Measurements from ENCODE around the gene IRF2BPL. TPM values are rescaled to one million over a fixed set of nuclear protein-coding genes. Genes with fewer than 3 reads are reported as not detected.

Gene IRF2BPL
- total RNA-seq, 2 experiments from 2014 or later, result 34.5 to 35.6 TPM

- Mint-ChIP-seq H3K4me3 (peak overlapping the region; percentile 93), H3K27ac (peak overlapping the region; percentile 94), H3K27me3 (ENCODE audit: low read depth) (no peaks in the 10 kb centered on the region), H3K9me3 (ENCODE audit: insufficient read depth) (no peaks in the 10 kb centered on the region), H3K36me3 (ENCODE audit: low read depth) (peaks cover 24% of the 10 kb centered on the region), H3K4me1 (ENCODE audit: low read depth) (peaks cover 70% of the 10 kb centered on the region)
- DNase-seq, result no peak
- ChIA-PET CTCF (interaction anchor here (0.9 to 3.0 kb wide), 10 partner anchors 9 to 157 kb away, joined by 3 to 16 read pairs (median 5); no protein-coding TSS in a partner anchor), POLR2A (interaction anchor here (0.6 to 8.2 kb wide), 7 partner anchors 7 to 114 kb away, joined by 3 to 107 read pairs (median 6); no protein-coding TSS in a partner anchor)
- ATAC-seq, result no peak
These were observed 4.0 kb upstream of the IRF2BPL start for GRCh38 chr14:77032491-77032843.

- Mint-ChIP-seq H3K4me1 (ENCODE audit: low read depth) (peaks cover 64% of the 10 kb centered on the region), H3K9me3 (ENCODE audit: insufficient read depth) (no peaks in the 10 kb centered on the region), H3K27ac (peak overlapping the region; percentile 94), H3K4me3 (peak overlapping the region; percentile 93), H3K27me3 (ENCODE audit: low read depth) (no peaks in the 10 kb centered on the region), H3K36me3 (ENCODE audit: low read depth) (peaks cover 24% of the 10 kb centered on the region)
- POLR2A ChIA-PET, result interaction anchor here (0.6 to 8.2 kb wide), 9 partner anchors 8 to 113 kb away, joined by 3 to 107 read pairs (median 5); no protein-coding TSS in a partner anchor
- CTCF ChIA-PET, result interaction anchor here (0.9 to 3.0 kb wide), 10 partner anchors 9 to 156 kb away, joined by 3 to 16 read pairs (median 5); no protein-coding TSS in a partner anchor
- DNase-seq (no peak), ATAC-seq (no peak)
These were observed 3.4 kb upstream of the IRF2BPL start for GRCh38 chr14:77031759-77032490.

DNA sequence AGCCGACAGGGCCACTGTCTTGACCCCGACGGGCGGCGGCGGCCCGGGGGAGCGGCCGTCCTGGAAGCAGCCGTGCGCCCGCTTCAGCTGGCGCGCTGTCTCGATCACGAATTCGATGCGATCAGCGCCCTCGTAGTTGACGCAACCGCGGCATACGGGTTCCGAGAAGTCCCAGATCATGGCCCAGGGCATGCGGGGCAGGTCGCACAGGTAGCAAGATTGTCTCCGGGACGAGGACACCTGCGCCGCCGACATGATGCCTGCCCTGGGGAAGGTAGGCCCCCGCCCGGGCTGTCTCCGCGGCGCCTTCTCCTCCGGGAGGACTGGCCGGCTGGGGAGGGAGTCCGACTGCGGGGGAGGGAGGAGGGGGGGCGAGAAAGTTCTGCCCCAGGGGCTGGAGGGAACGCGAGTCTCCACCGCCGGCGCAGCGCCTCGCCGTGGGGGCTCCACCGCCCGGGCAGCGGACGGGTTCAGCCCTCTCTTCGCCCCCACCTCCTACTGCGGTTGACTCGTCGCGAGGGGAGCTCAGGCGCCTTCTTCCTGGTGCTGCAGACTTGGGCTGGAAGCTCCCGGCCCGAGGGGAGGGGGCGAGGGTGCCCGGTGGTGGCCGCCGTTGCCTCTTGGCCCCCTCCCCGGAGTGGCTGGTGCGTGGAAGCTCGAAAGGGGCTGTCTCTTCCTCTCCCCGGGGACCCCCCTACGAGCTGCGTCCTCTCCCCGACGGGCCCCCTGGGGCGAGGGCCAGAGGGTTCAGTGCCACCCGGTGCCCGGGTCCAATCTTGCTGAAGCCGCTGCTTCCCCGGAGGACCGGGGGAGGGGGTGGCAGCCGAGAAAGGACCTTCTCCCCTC, 747 bp downstream of the IRF2BPL start:
- DNase-seq (peak; percentile 75), ATAC-seq (peak; percentile 31)
- H3K27me3 Mint-ChIP-seq (ENCODE audit: low read depth), result no peaks in the 10 kb centered on the region
- H3K4me1 Mint-ChIP-seq (ENCODE audit: low read depth), result peaks cover 65% of the 10 kb centered on the region
- H3K27ac Mint-ChIP-seq, result peak overlapping the region; percentile 88
- ChIA-PET CTCF (interaction anchor here (0.7 to 3.1 kb wide), 17 partner anchors 12 to 152 kb away, joined by 3 to 30 read pairs (median 5); no protein-coding TSS in a partner anchor), POLR2A (interaction anchor here (0.6 to 8.2 kb wide), 15 partner anchors 12 to 216 kb away, joined by 3 to 107 read pairs (median 4); partner anchors contain the start of gene ANGEL1)
- H3K4me3 Mint-ChIP-seq, result peak overlapping the region; percentile 94
- peaks cover 52% of the 10 kb centered on the region for H3K36me3 Mint-ChIP-seq (ENCODE audit: low read depth)
- H3K9me3 Mint-ChIP-seq (ENCODE audit: insufficient read depth), result no peaks in the 10 kb centered on the region

DNA sequence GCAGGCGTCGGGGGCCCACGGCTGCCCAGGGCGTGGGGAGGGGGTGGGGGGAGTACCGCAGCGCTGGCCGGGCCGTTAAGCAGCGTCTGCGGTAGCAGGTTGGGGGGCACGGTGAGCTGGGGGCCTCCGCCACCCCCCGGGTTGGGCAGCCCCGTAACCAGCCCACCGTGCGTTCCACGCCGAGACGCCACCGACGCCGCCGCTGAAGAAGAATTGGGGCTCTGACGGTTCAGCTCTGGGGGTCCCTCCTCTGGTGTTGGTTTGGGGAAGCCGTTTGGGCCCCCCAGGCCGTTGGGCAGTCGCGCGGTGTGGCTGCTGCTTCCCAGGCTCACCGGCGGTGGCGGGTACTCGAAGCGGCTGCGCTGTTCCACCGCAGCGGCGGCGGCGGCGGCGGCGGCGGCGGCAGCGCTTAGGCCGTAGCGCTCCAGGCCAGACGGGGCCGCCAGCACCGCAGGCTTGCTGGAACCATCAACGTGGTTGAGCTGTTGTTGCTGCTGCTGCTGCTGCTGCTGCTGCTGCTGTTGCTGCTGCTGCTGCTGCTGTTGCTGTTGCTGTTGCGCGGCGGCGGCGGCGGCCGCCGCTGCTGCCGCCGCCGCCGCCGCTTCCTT, 1.5 kb downstream of the IRF2BPL start:
- H3K4me1 Mint-ChIP-seq (ENCODE audit: low read depth), result peaks cover 65% of the 10 kb centered on the region

GRCh38 chr14:77026166-77026929, 2.2 kb downstream of the IRF2BPL start:
- DNase-seq (no peak), ATAC-seq (no peak)
- no peaks in the 10 kb centered on the region for H3K9me3 Mint-ChIP-seq (ENCODE audit: insufficient read depth)
- H3K27ac Mint-ChIP-seq, result peak overlapping the region; percentile 73
- POLR2A ChIA-PET, result interaction anchor here (0.6 to 8.2 kb wide), 8 partner anchors 14 to 109 kb away, joined by 3 to 107 read pairs (median 5); no protein-coding TSS in a partner anchor
- H3K4me1 Mint-ChIP-seq (ENCODE audit: low read depth), result peaks cover 65% of the 10 kb centered on the region
- no peaks in the 10 kb centered on the region for H3K27me3 Mint-ChIP-seq (ENCODE audit: low read depth)
- peak overlapping the region; percentile 81 for H3K4me3 Mint-ChIP-seq
- CTCF ChIA-PET, result interaction anchor here (1.3 to 2.7 kb wide), 5 partner anchors 27 to 113 kb away, joined by 5 to 30 read pairs (median 15); no protein-coding TSS in a partner anchor
- H3K36me3 Mint-ChIP-seq (ENCODE audit: low read depth), result peaks cover 50% of the 10 kb centered on the region

More for the DNA sequence above, 1.5 kb downstream of the IRF2BPL start:
- Mint-ChIP-seq H3K27ac (no peak overlapping the region), H3K36me3 (ENCODE audit: low read depth) (peaks cover 51% of the 10 kb centered on the region), H3K4me3 (peak overlapping the region; percentile 94), H3K27me3 (ENCODE audit: low read depth) (no peaks in the 10 kb centered on the region), H3K9me3 (ENCODE audit: insufficient read depth) (no peaks in the 10 kb centered on the region)
- ChIA-PET CTCF (interaction anchor here (0.8 to 3.1 kb wide), 11 partner anchors 26 to 151 kb away, joined by 3 to 30 read pairs (median 7); no protein-coding TSS in a partner anchor), POLR2A (interaction anchor here (0.6 to 8.2 kb wide), 11 partner anchors 13 to 151 kb away, joined by 3 to 107 read pairs (median 5); no protein-coding TSS in a partner anchor)
- ATAC-seq (peak; percentile 25), DNase-seq (peak; percentile 54)

DNA sequence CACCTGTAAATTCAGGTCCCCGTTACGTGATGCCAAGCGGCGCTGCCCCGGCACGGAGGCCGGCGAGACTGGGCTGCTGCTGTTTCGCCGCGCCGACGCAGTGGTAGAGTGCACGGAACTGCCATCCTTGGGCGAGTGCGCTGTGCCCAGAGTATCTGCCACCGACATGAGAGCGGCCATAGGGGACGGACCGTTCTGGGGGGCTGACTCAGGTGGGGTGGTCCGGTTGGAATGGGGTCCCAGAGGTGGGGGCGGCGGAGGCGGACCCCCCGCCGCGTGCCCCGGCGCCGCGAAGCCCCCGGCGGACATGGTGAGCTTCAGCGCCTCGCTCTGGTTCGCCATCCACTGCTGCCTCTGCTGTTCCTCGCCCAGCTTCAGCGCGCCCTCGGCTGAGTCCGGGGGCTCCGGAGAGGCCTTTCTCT, 2.8 kb downstream of the IRF2BPL start:
- CTCF ChIA-PET, result interaction anchor here (1.2 to 4.9 kb wide), 2 partner anchors 14 to 113 kb away, joined by 3 to 29 read pairs; no protein-coding TSS in a partner anchor
- POLR2A ChIA-PET, result interaction anchor here (0.8 to 1.5 kb wide), 2 partner anchors 55 to 109 kb away, joined by 3 read pairs; no protein-coding TSS in a partner anchor
- peak overlapping the region; percentile 54 for H3K4me3 Mint-ChIP-seq
- H3K9me3 Mint-ChIP-seq (ENCODE audit: insufficient read depth), result no peaks in the 10 kb centered on the region
- DNase-seq (no peak), ATAC-seq (no peak)
- H3K4me1 Mint-ChIP-seq (ENCODE audit: low read depth), result peaks cover 59% of the 10 kb centered on the region
- no peaks in the 10 kb centered on the region for H3K27me3 Mint-ChIP-seq (ENCODE audit: low read depth)
- H3K36me3 Mint-ChIP-seq (ENCODE audit: low read depth), result peaks cover 48% of the 10 kb centered on the region
- H3K27ac Mint-ChIP-seq, result no peak overlapping the region

- DNase-seq (peak; percentile 72), ATAC-seq (no peak)
- peak overlapping the region; percentile 50 for H3K27ac Mint-ChIP-seq
- H3K4me3 Mint-ChIP-seq, result peak overlapping the region; percentile 54
- peaks cover 43% of the 10 kb centered on the region for H3K36me3 Mint-ChIP-seq (ENCODE audit: low read depth)
- ChIA-PET POLR2A (interaction anchor here (0.8 to 2.3 kb wide), 5 partner anchors 11 to 68 kb away, joined by 3 to 8 read pairs (median 5); no protein-coding TSS in a partner anchor), CTCF (interaction anchor here (0.9 to 4.9 kb wide), 11 partner anchors 12 to 112 kb away, joined by 3 to 29 read pairs (median 4); no protein-coding TSS in a partner anchor)
- no peaks in the 10 kb centered on the region for H3K9me3 Mint-ChIP-seq (ENCODE audit: insufficient read depth)
- peaks cover 51% of the 10 kb centered on the region for H3K4me1 Mint-ChIP-seq (ENCODE audit: low read depth)
- H3K27me3 Mint-ChIP-seq (ENCODE audit: low read depth), result no peaks in the 10 kb centered on the region
These were observed 4.3 kb downstream of the IRF2BPL start for GRCh38 chr14:77024171-77024691.

DNA sequence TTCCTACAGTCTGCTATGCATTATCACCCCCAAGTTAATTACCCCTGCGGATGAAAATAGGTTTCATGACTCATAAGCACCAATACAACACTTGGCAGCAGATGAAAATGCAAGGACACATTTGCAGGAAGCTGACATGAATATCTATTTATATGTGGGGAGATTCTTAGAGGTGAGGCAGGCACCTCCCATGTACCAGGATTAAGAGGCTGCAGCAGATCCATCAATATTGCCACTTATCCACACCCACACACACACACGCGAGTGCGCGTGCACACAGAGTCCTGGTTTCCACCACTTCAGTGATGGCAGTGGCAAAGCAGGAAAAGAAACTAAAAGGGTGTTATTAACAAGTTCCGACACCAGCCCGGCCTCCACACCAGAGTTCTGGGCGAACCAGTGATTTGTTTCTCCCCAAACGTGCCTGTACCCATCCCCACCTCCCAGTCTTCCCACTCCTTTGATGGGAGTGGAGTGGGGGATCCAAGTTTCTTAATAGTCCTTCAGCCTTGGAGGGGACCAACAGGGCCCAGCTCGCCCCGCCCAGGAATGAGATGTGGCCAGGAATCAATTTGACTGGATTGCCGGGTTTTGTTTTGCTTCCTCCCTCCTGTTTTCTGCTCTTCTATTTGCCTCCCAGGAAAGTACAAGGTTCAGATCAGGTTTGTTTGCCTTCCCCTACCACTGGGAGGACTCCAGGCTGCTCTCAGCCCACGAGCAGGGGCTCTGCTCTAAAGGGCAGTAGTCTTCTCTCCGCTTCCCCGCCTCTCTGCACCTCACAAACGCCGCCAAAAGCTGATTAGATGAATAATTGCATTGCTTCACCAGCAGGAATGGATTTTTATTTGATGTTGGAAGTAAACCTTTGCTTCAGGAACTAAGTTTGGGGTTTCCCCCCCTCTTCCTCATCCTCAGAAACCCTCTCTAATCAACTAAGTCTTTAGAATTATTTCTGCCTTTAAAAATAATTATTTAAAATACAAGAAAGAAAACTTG, 5.2 kb downstream of the IRF2BPL start:
- Mint-ChIP-seq H3K27me3 (ENCODE audit: low read depth) (no peaks in the 10 kb centered on the region), H3K4me1 (ENCODE audit: low read depth) (peaks cover 44% of the 10 kb centered on the region), H3K27ac (peak overlapping the region; percentile 74), H3K9me3 (ENCODE audit: insufficient read depth) (no peaks in the 10 kb centered on the region), H3K4me3 (peak overlapping the region; percentile 10), H3K36me3 (ENCODE audit: low read depth) (peaks cover 39% of the 10 kb centered on the region)
- ChIA-PET CTCF (interaction anchor here (0.9 to 4.9 kb wide), 16 partner anchors 9 to 148 kb away, joined by 3 to 29 read pairs (median 5); no protein-coding TSS in a partner anchor), POLR2A (interaction anchor here (0.8 to 2.3 kb wide), 6 partner anchors 12 to 67 kb away, joined by 3 to 7 read pairs (median 4); no protein-coding TSS in a partner anchor)
- no peak for ATAC-seq
- no peak for DNase-seq

GRCh38 chr14:77022236-77022852, 6.2 kb downstream of the IRF2BPL start:
- H3K27ac Mint-ChIP-seq, result peak overlapping the region; percentile 74
- H3K27me3 Mint-ChIP-seq (ENCODE audit: low read depth), result no peaks in the 10 kb centered on the region
- no peak for ATAC-seq
- CTCF ChIA-PET, result interaction anchor here (1.4 to 4.9 kb wide), 10 partner anchors 10 to 147 kb away, joined by 5 to 29 read pairs (median 7); no protein-coding TSS in a partner anchor
- POLR2A ChIA-PET, result interaction anchor here (0.6 to 2.3 kb wide), 4 partner anchors 18 to 66 kb away, joined by 3 to 7 read pairs (median 4); no protein-coding TSS in a partner anchor
- DNase-seq, result no peak
- peaks cover 44% of the 10 kb centered on the region for H3K4me1 Mint-ChIP-seq (ENCODE audit: low read depth)
- no peaks in the 10 kb centered on the region for H3K9me3 Mint-ChIP-seq (ENCODE audit: insufficient read depth)
- H3K4me3 Mint-ChIP-seq, result no peak overlapping the region
- peaks cover 39% of the 10 kb centered on the region for H3K36me3 Mint-ChIP-seq (ENCODE audit: low read depth)

Data from activated CD8-positive, alpha-beta T cell treated with anti-CD3 and anti-CD28 coated beads, Interleukin-2, amount 10 ng/mL, durations not matched to agents 7 days and 5 days (primary cell).